HepG2 (cell line): ENCODE data around the gene WNK4. TPM values are rescaled to one million over a fixed set of nuclear protein-coding genes. Genes with fewer than 3 reads are reported as not detected.
A peak's percentile ranks its signal among the peaks of the same experiment; 100 is the strongest.

Experiments
- ATAC-seq: fragments of 200-7000 bp; cut with Tn5 transposase; 3 replicates; pipeline ENCODE4 v1.9.1; 2020; ENCODE audit warnings: mild to moderate bottlenecking, moderate library complexity
- BruUV-seq: library from RNA; stranded (reverse); fragments of 400-500 nt; replicated peaks from 2 replicates; lab custom pipeline; 2021; lab: Mats Ljungman, UMichigan
- CTCF ChIA-PET: fragments of 300-600 bp; formaldehyde crosslinking; extraction: SDS; loops from one replicate; lab custom pipeline; 2021; ENCODE audit warnings: low total read pairs, inconsistent platforms, low intra/inter-chr PET ratio; lab: Yijun Ruan, JAX
- POLR2A ChIA-PET: fragments of 350-600 bp; sonication (Branson Sonifier 250); formaldehyde crosslinking; loops from one replicate; lab custom pipeline; 2020; ENCODE audit warnings: antibody characterized with exemption, inconsistent platforms; lab: Yijun Ruan, JAX
- DNase-seq: peaks from one replicate; pipeline ENCODE4 v3.0.0-alpha.2; 2015; ENCODE audit warnings: low spot score
- FAIRE-seq: peaks from 3 replicates; lab custom pipeline; 2011; peaks lifted over from hg19 to GRCh38; lab: Jason Lieb, UNC
- H2AFZ ChIP-seq: one replicate; pipeline ENCODE4 v1.6.1; 2011; ENCODE audit warnings: low read length, inconsistent platforms
- H3K27ac ChIP-seq: fragments of 300-600 bp; 3 replicates; pipeline ENCODE4 v1.8.0; 2011; ENCODE audit warnings: mixed run types, mild to moderate bottlenecking, mixed read lengths, low read length, inconsistent platforms; ENCODE audit not compliant: insufficient read depth; ENCODE audit errors: extremely low read length
- H3K27me3 ChIP-seq, 2 experiments: fragments of 200-600 bp in 1 of 2; 2 replicates in 1 of 2; 3 replicates in 1 of 2; pipeline versions ENCODE4 v1.6.0 to v1.8.0; 2011; ENCODE audit warnings: low read length in 2 of 2, mild to moderate bottlenecking in 2 of 2, moderate library complexity in 2 of 2, inconsistent platforms in 1 of 2; ENCODE audit not compliant: insufficient read depth in 2 of 2, control insufficient read depth in 1 of 2
- H3K36me3 ChIP-seq, 2 experiments: fragments of 200-600 bp in 1 of 2; replicated peaks in 1 of 2; 2 replicates in 1 of 2; 3 replicates in 1 of 2; pipeline versions ENCODE4 v1.5.1 to v1.8.0; 2011; ENCODE audit warnings: low read length in 2 of 2, inconsistent platforms in 1 of 2; ENCODE audit not compliant: insufficient read depth in 2 of 2, control insufficient read depth in 1 of 2
- H3K4me1 ChIP-seq: 2 replicates; pipeline ENCODE4 v1.5.1; 2012; ENCODE audit warnings: low read length, inconsistent platforms; ENCODE audit not compliant: insufficient read depth
- H3K4me2 ChIP-seq: 2 replicates; pipeline ENCODE4 v1.6.0; 2011; ENCODE audit warnings: low read depth, low read length, inconsistent platforms
- H3K4me3 ChIP-seq, 3 experiments: fragments of 200-600 bp in 1 of 3; sonication (generic), shearing (Covaris generic) in 1 of 3; replicated peaks in 1 of 3; 2 replicates each; pipeline ENCODE4 v1.5.1; 2011 to 2016; ENCODE audit warnings: low read length in 3 of 3, inconsistent platforms in 2 of 3, low read depth in 2 of 3, mild to moderate bottlenecking in 2 of 3, control low read depth in 1 of 3, mixed read lengths in 1 of 3; ENCODE audit not compliant: insufficient read depth in 1 of 3
- H3K79me2 ChIP-seq: one replicate; pipeline ENCODE4 v1.6.1; 2011; ENCODE audit warnings: low read length, inconsistent platforms; ENCODE audit not compliant: insufficient read depth
- H3K9ac ChIP-seq: 2 replicates; pipeline ENCODE4 v1.6.0; 2011; ENCODE audit warnings: mild to moderate bottlenecking, low read depth, low read length, inconsistent platforms; ENCODE audit not compliant: insufficient read depth
- H3K9me3 ChIP-seq: 2 replicates; pipeline ENCODE4 v1.5.1; 2012; ENCODE audit warnings: mild to moderate bottlenecking, low read length
- H4K20me1 ChIP-seq: 2 replicates; pipeline ENCODE4 v1.6.0; 2011; ENCODE audit warnings: inconsistent platforms, mild to moderate bottlenecking, low read length, moderate library complexity; ENCODE audit not compliant: insufficient read depth
- CHCHD3 ChIP-seq: sonication (generic); formaldehyde crosslinking; IDR thresholded peaks from 2 replicates; pipeline ENCODE4 v1.8.0; 2022; ENCODE audit warnings: mild to moderate bottlenecking, missing genetic modification reagents, moderate library complexity
- PCBP2 ChIP-seq: fragments of 200-400 bp; formaldehyde crosslinking; optimal IDR thresholded peaks from 2 replicates; pipeline ENCODE3; 2018; ENCODE audit warnings: low read length, low read depth; ENCODE audit not compliant: poor library complexity, severe bottlenecking
- PHB2 ChIP-seq: fragments of 450-650 bp; IDR thresholded peaks from 2 replicates; pipeline ENCODE4 v1.6.1; 2018; ENCODE audit not compliant: partially characterized antibody
- RBM22 ChIP-seq: fragments of 200-400 bp; formaldehyde crosslinking; optimal IDR thresholded peaks from 2 replicates; pipeline ENCODE3; 2017; ENCODE audit warnings: mild to moderate bottlenecking, low read length, moderate library complexity
- ZNF382 ChIP-seq: sonication (generic); formaldehyde crosslinking; IDR thresholded peaks from 2 replicates; pipeline ENCODE4 v1.5.0; 2020; ENCODE audit warnings: missing genetic modification reagents, mild to moderate bottlenecking, borderline replicate concordance
- WGBS: methylation state at CpG from one replicate; pipeline ENCODE4 v1.1.6; 2017; ENCODE audit warnings: low lambda C conversion rate; 5-methylcytosine and 5-hydroxymethylcytosine counted together
- in situ Hi-C: cut with HindIII; loops from 2 replicates; pipeline ENCODE4 v1.10.0; 2017; ENCODE audit warnings: low pct_unique_long_range_greater_than_20kb; ENCODE audit not compliant: extremely low pct_ligation_motif_present
- intact Hi-C: fragments of 100-400 bp; cut with micrococcal nuclease; formaldehyde crosslinking; loops from one replicate; pipeline ENCODE4 v1.10.0; 2022; ENCODE audit not compliant: unreplicated experiment
- polyA plus RNA-seq, 8 experiments: library from polyadenylated mRNA; depleted of rRNA in 3 of 8; stranded (reverse) in 7 of 8; unstranded in 1 of 8; fragments of >200 nt; fragmentation: Illumina TruSeq in 4 of 8; extraction: Trizol in 4 of 8; gene quantifications; 2 replicates each; pipeline versions ENCODE4 v1.2.1 to v1.2.3, GENCODE V29; 2011 to 2016; ENCODE audit warnings: low read depth in 4 of 8, missing spikeins in 1 of 8, mixed read lengths in 1 of 8; ENCODE audit not compliant: insufficient read depth in 1 of 8
- total RNA-seq, 5 experiments: library from RNA; depleted of rRNA; stranded (reverse); fragments of >200 nt; fragmentation: Illumina TruSeq; extraction: Trizol; gene quantifications; 2 replicates each; pipeline ENCODE4 v1.2.3, GENCODE V29; 2016; ENCODE audit warnings: low read depth in 1 of 5

The WNK4 gene
- total and polyA plus RNA-seq, 2 of the 13 experiments (the other 11 are each of a cell fraction or from before 2014, with no cell fraction given) = 2.7 to 13.7 TPM

DNA sequence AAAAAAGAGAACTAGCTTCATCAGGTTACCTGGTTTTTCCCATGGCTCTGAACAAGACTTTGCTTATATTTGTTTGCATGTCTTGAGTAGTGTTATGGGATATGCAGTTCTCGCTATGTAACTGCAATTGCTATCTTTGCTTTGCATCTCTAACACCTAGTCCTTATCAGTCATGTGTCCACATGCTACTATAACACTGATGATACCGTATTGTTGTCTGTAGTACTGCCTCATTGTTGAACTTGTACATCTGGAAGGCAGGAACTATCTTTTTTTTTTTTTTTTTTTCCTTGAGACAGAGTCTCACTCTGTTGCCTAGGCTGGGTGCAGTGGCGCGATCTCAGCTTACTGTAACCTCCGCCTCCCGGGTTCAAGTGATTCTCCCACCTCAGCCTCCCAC is 55.3 kb downstream of the WNK4 start:
- Histone ChIP-seq H3K4me3 (no peak overlapping the region), H3K27me3 (no peaks in the 10 kb centered on the region; a peak in 1 of 5 replicates), H2AFZ (no peak overlapping the region), H3K4me1 (peaks cover 40% of the 10 kb centered on the region)
- TF ChIP-seq ZNF382 (CRISPR knock-in tag) (0 out of 2 replicates have a peak, but pooled peaks have one; percentile 52), PHB2 (no peak)
- TF ChIP-seq, all 625 proteins: peak for 1
- BruUV-seq = no TSS peak
- FAIRE-seq (no peak), DNase-seq (no peak), ATAC-seq (no peak)
- H3K36me3 ChIP-seq = peaks cover 21 to 43% of the 10 kb centered on the region in 2 experiments
- H3K9ac ChIP-seq = no peak overlapping the region
- H4K20me1 ChIP-seq = no peaks in the 10 kb centered on the region
- no peak overlapping the region for H3K27ac ChIP-seq
- WGBS = 98% methylated on average over 6 of the region's 6 CpGs
- ChIA-PET POLR2A (interaction anchor here (0.6 to 5.9 kb wide), 7 partner anchors 12 to 298 kb away, joined by 3 to 73 read pairs (median 3); partner anchors contain the start of genes BECN1 and RPL27), CTCF (no interaction called here)
- peaks cover 38% of the 10 kb centered on the region for H3K79me2 ChIP-seq
- intact Hi-C loops = no loop called here
- no peak overlapping the region for H3K4me2 ChIP-seq
- in situ Hi-C loops = no loop called here
- no peaks in the 10 kb centered on the region for H3K9me3 ChIP-seq

DNA sequence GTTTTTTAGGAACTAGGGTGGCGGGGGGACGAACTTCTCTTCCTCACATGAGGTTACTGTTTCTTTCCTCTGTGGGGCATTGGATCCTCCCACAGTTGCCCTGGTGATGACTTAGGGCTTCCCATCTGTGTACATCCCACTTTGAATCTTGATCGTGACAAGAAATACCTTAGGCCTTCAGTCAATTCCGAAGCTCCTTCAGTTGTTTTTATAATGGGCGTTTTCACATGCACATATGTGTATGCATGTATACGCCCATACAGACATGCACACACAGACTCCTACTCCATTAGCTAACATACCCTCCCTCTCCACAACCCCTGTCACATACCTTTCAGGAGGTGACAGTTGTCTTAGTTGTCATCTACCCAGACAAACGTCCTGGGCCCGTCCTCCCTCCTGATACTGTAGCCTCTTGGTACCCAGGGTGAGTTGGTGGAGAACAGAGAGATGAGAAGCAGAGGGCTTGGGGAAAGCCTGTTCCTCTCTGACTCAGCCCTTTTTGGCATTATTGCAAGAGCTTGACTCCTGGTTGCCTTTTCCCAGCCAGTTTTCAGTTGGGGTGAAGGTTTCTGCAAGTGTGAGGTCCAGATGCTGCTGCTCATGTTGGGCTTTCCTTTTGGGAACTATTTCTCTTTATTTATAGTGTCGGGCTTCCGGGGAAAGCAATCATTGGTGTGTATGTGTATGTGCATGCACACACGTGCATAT is 61.7 kb downstream of the WNK4 start:
- 96% methylated on average over 11 of the region's 11 CpGs for WGBS
- Histone ChIP-seq H3K9me3 (no peaks in the 10 kb centered on the region), H3K9ac (no peak overlapping the region), H3K27me3 (no peaks in the 10 kb centered on the region), H3K79me2 (no peaks in the 10 kb centered on the region), H2AFZ (no peak overlapping the region), H3K4me2 (no peak overlapping the region), H3K4me1 (peaks cover 11% of the 10 kb centered on the region; the same call in 1 of the 2 replicates), H3K36me3 (peaks cover 48 to 79% of the 10 kb centered on the region in 2 experiments), H3K27ac (no peak overlapping the region), H4K20me1 (no peaks in the 10 kb centered on the region), H3K4me3 (no peak overlapping the region)
- peak; percentile 42 for FAIRE-seq
- intact Hi-C loops = loop anchor here (5.0 kb wide), 1 partner anchor 140 kb away; the partner anchor contains the start of genes PTGES3L and RUNDC1
- BruUV-seq = TSS peak; percentile 24
- no peak for ATAC-seq
- in situ Hi-C loops = loop anchor here (5.0 to 10.0 kb wide), 2 partner anchors 85 to 143 kb away; partner anchors contain the start of genes PTGES3L and RUNDC1
- ChIA-PET CTCF (interaction anchor here (2.6 to 3.6 kb wide), 3 partner anchors 87 to 95 kb away, joined by 5 to 68 read pairs (median 32); no protein-coding TSS in a partner anchor), POLR2A (interaction anchor here (1.5 to 5.0 kb wide), 3 partner anchors 8 to 87 kb away, joined by 8 to 39 read pairs (median 14); partner anchors contain the start of gene PSME3)
- TF ChIP-seq RBM22 = peak; percentile 15
- no peak for TF ChIP-seq PCBP2
- TF ChIP-seq CHCHD3 (CRISPR knock-in tag) = no peak
- DNase-seq = no peak
